Activated T-helper 1 cell treated with Interleukin-2 at 50 U/mL for 16 hours (primary cell): Measurements from ENCODE around the gene RMDN2.
"Not testable (repeated sequence)": the region's sequence is repeated elsewhere in the genome, so short reads cannot be mapped to it uniquely, and the experiment has no call there.

ENCODE experiments used
- DNase-seq: peaks from one replicate; pipeline ENCODE4 v3.0.0-alpha.2; 2020; ENCODE audit warnings: low read depth

The RMDN2 gene

DNA sequence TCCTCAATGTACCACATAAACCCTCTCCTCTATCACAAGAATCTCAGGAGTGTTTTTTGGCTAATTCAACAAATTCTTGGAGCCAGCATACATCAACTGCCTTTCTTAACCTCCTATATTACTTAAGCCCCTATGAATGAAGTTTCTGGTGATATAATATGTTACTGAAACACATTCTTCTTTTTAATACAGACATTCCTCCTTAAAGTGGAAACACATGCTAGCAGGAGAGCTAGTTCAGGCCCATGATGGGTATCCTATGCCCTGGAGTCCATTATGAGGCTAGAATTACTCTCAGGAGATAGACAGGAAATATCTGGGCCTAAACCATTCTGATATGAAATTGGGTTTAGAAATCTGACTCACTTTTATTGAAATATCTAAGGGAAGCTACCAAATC is 26.6 kb upstream of the RMDN2 start:
- no peak for DNase-seq

DNA sequence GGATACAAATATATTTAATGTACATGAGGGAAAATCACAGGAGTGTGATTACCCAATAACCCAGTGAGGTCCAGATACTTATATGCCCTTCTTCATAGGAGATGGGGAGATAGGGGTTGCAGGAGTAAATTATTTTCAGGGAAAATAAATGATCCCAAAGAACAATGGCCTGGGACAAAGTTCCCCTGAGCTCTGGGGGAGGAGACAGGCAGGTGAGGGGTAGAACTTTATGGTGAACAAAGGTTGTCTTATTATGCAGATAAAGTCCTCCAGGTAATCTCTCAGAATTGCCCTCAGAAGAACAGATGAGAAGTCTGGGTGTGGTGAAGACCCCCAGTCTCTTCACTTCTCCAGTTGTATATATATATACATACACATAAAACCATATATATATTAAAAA is 22.1 kb upstream of the RMDN2 start:
- DNase-seq: no peak

DNA sequence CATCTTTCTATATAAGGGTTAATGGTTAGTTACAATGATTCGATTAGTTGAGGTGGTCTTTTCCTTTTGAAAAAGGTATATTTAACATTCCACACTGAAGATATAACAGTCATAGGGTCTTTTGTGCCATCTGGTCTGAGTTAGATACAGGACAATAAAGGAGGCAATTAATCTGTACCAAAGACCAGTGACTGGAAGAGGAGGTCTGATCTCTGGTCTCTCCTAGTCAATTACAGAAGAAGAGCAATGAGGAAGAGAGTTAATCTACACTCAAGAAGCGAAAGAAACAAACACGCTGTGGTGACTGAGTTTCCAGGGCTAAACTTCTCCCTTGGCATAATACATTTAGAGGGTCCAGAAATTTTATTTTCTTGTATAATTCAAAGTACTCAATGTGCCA is 20.7 kb upstream of the RMDN2 start:
- DNase-seq: no peak

DNA sequence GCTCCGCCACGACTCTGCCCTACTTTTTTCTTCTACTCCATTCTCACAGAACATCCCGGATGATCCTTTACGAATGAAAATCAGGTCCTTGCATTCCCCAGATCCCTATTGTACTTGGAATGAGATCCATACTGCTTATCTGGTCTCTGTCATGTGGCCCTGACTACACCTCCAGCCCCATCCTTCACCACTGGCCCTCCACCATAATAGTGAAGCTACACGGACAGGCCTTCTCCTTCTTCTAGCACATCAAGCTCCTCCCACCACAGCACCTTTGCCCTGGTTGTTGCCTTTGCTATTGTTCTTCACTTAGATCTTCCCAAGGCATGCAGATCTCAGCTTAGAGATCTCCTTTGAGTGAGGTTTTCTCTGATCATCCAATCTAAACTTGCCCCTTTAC is 20.1 kb upstream of the RMDN2 start:
- DNase-seq: no peak

DNA sequence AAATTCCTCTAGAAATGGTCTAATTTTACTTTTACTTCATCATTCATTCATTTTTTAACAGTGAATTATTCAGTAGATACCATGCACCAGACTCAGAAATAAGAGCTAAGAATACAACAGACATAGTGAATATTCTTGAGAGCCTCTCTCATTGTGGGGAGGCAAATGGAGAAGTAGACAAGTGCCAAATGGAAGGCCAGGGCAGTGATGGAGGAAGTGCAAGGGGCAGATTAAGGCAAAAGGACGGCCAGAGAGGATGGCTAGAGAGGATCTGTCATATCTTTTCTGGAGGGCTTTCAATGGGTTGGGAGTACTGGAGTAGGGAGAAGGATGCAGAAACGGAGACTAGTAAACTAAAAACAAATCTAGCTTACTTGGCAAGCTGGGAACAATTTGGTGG is 19.0 kb upstream of the RMDN2 start:
- no peak for DNase-seq

DNA sequence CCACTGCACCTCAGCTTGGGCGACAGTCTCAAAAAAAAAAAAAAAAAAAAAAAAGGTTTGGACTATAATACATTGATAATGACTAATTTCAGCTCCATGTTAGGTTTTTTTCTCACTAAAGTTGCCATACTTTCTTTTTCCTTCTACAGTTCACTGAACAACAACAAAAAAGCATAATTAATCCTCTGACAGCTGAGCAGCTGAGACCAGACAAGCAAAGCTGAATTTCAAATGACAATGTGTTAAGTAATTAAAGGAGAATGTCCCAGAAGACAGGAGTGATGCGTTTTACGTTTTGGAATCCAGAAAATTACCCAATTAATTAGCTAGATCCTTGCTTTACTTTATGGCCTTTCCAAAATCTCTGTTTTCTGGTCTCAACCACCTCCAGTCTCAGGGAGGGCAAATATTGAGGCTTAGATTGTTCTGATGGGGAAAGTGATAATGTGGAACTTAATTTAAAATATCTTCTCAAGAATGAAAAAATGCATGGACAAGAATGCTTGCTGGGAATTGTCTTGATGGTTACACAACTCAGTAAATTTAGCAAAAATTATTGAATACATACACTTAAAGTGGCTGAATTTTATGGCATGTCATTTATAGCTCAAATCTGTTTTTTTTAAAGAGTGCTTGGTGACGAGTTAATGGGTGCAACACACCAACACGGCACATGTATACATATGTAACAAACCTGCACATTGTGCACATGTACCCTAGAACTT is 17.4 kb upstream of the RMDN2 start:
- DNase-seq: no peak

DNA sequence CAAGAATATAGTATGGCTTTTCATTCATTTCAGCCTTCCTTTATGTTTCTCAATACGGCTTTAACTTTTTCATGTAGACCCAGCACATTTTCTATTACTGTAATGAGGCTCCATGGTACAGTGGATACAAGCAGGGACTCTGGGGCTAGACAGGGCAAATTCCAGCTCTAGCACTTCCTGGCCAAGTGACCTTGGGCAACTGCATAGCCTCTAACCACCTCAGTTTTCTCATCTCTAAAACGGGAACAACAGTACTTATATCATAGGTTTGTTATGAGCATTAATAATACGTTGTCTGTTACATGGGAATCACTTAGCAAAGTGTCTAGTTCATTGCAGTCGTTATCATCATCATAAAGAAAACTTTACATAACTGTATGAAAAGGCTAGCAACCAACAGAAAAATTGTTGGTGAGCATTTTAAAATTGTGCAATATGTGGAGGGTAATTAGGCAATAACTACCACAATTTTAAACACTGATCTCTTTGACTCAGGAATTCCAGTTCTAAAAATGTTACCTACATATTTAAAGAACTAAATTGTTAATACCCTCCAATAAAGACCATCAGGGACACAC is 13.7 kb upstream of the RMDN2 start:
- no peak for DNase-seq

DNA sequence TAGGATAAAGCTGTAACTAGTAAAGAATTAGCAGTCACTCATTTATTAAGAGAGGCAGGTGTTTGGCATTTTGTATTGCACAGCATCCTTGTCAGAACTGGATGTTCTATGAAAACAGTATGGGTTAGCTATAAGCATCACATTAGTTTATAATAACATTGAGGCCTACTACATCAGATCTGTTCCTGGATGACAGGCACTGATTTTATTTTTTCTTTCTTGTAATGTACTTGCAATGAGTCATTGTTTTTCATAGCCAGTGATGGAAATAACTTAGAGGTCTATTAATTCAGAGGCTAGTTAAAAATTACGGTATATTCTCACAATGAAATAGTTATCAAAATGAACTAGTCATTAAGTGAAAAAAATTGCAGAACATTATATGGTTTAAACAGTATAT is 13.0 kb upstream of the RMDN2 start:
- no peak for DNase-seq

DNA sequence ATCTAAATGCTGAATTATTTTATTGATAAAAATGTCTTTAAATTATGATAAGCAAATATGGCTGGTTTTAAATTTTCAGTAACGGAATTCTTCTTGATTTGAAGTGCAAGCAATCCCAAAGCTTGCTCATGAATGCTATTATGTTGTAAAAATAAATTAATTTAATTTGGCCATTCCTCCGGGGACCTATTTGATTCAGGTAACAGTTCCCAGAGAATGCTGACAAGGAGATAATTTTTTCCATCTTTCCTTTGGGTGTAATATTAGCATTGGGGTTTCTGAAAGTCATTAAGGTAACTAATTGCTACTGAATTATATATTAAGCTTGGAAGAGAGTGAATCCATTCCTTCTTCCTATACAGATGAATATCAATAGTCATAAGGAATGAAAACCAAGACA is 12.5 kb upstream of the RMDN2 start:
- no peak for DNase-seq

DNA sequence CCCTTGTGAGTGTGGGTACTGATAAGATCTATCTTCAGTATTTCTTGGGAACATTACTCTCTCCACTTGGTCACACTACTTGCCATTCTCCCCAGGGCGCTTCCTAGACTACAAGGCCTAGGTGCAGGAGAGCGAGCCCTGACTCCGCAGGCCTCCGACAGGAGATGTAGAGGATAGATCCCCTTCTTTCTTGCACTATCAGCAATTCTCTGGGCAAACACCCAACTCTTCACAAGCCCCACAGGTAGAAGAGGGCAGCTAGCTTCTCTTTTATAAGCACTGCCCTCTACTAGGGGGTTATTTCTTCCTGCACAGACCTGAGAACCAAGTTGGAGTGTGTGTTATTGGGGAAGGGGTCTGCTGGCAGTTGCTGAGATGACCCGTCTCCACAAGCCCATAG is 10.7 kb upstream of the RMDN2 start:
- no peak for DNase-seq

DNA sequence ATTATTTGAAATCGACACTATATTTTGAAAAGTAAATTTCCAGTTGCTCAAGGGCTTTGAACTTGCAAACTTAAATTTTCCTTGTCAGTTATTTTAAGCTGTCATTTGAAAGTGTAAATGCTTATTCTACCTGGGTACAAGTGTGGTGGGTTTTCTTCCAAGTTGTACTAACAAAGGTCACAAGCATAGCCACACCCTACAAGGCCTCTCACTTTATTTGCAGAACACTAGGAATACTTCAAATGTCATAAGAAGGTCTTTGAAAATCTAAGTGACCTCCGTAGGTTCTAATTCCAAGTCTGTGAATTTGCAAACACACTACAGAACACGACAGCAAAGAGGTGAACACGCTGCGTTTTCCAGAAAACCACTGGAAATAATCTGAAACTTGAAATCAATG is 9.3 kb upstream of the RMDN2 start:
- DNase-seq: no peak

DNA sequence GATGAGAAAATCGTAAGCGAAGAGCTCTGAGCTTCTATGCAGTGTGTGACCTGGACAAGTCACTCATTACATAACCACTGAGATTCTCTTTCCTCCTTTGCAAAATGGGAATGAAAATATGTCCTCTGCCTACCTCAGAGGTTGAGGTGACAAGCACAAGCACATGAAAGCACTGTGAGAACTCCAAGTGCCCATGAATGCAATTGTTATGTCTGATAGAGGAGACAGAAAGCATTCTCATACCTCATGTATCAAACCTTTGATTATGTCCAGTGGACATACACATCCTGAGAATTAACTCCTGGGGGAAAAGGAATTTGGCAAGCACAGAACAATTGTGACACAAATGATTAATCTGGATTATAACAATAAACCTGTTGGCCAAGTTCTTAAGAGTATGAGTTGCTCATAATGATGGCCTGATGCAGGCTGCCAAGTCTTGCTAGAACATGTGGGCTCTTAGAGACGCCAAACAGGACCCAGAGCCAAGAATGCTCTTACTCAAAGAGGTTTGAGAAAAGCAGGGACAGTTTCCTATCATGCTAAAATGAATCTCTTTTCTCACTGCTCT is 8.5 kb upstream of the RMDN2 start:
- no peak for DNase-seq

DNA sequence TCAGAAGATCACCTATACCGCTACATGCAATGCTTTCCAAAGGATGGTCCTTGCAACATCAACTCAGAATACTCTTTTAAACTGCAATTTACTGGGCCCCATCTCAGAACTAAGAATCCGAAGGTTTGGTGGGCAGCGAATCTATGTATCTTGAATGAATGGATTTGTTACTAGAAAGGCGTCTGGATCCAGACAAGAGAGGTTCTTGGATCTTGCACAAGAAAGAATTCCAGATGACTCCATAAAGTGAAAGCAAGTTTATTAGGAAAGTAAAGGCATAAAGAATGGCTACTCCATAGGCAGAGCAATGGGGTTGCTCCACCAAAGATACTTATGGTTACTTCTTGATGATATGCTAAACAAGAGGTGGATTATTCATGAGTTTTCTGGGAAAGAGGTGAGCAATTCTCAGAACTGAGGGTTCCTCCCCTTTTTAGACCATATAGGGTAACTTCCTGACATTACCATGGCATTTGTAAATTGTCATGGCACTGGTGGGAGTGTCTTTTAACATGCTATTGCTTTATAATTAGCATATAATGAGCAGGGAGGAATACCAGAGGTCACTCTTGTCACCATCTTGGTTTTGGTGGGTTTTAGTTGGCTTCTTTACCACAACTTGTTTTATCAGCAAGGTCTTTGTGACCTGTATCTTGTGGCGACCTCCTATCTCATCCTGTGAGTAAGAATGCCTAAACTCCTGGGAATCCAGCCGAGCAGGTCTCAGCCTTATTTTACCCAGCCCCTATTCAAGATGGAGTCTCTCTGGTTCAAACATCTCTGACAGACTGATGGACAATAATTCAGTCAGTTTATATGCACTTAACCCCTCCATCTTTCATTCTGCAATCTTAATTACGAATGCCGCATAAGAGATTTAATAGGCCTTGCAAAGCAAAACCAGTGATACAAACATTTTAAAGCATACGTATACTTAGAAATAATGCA is 7.5 kb upstream of the RMDN2 start:
- no peak for DNase-seq

DNA sequence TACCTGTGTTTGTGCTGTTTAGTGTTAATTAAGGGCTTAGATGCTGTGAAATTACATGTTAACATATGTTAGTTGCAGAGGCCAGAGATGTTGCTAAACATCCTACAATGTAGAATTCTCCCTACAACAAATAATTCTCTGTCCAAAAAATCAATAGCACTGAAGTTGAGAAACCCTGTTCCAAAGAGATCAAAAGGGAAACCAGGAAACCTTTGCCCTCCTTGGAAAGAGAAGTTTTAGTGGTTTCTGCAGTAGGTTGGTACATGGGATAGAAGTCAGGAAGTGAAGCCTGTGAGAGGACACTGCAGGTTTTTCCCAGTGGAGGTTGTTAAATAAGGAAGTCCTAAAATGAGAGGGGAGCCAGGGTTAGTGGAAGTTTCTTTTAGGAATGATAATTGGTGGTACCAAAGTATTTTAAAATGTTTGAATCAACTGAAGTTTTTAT is 6.3 kb upstream of the RMDN2 start:
- no peak for DNase-seq

DNA sequence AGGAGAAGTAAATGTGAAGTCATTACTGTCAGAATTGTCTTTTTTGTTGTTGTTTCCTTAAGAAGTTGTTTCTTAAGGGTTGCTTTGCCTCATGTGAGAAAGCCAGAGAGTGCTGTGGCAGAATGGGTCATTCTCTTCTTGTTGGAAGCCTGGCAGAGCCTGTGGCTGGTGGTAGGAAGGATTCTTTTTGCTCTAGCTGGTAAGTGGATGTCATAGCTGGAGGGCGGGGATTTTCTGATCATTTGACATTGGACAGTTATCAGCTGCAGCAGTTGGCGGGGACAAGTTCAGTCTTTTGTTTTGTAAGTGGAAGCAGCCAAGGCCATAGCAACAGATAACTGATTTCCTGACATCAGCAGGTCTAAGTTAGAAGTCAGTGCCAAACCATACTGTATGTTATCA is 5.5 kb upstream of the RMDN2 start:
- DNase-seq: no peak

DNA sequence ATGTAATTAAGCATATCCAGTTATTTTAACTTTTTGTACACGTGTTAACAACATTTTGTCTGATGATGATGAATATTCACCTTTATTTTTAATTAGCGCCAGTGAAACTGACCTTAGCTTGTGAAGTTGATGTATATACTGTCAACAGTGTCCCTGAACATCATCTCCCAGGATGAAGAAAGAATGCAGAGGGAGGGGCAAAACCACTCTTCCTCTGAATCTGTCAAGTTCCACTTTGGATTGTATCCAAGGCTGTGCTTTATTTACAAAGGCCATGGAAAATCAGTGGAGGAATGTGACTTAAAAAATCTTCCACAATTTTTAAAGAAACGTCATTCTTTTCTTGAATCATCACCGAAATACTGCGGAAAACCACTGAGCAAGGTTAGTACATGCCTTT is 4.5 kb upstream of the RMDN2 start:
- no peak for DNase-seq

DNA sequence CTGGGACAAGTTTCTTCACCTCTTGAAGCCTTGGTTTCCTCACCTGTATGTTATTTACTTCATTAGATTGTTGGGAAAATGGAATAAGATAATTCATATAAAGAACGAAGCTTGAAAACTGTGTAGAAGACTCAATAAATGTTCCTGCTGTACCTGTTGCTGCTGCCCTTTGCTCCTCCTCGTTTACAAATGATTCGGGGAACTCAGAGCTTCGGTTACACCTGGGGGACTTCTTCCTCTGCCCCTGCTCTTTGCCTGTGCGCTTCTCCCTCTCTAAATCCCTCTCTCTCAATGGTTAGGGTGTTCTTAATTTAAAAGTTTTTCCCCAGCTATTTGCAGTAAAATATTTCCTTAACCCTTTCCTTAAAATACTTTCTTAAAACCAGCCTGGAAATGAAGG is 3.3 kb upstream of the RMDN2 start:
- DNase-seq: no peak

DNA sequence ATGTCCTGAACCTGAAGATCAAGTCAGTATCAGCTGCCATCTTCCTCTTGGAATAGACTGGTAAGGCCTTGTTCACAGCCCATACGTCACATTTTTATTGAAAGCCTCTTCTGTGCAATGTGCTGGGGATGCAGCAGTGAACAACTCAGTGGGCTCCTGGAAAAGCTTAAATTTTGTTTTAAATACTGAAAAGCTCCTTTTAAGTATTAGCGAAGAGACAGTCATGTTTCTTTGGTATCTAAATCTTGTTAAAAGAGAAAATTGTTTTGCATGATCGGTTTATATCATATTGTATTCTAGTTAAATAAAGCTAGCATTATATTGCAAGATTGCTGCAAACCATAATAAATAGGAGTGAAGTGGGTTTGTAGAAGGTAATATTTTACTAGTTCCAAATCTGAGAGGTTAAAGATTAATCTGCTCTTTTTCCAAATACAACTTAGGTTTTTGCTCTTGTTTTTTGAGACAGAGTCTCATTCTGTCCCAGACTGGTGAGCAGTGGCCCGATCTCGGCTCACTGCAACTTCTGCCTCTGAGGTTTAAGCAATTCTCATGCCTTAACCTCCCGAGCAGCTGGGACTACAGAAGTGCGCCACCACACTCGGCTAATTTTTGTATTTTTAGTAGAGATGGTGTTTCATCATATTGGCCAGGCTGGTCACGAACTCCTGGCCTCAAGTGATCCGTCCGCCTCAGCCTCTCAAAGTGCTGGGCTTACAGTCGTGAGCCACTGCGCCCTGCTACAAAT is 1.6 kb upstream of the RMDN2 start:
- DNase-seq: no peak

DNA sequence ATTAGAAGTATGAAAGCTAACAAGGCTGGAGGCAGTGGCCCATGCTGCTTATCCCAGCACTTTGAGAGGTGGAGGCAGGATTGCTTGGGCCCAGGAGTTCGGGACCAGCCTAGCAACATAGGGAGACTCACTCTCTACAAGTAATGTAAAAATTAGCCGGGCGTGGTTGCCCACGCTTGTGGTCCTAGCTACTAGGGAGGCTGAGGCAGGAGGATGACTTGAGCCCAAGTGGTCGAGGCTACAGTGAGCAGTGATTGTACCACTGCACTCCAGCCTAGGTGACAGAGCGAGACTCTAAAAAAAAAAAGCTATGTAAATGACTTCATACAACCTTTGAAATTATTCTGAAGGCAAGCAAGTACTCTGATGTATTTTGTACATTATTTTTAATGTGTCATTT is 1.5 kb downstream of the RMDN2 start:
- DNase-seq: no peak

DNA sequence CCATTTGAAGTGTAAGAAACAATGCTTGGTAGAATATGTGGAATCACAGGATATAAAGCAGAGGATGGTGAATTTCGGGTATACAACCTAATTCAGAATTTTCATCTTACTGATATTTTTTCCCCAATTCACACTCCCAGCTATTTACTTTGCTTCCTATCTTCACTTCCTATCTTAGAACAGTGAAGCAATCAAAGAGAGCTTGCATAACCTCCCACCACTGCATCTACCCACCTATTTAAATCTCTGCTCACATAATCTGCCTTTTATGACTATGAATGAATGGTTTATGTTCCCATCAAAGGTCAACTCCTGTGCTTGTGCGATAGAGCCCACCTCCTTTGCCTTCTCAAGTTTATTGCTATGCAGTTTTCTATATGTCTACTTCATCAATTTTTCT is 3.3 kb downstream of the RMDN2 start:
- DNase-seq: no peak

DNA sequence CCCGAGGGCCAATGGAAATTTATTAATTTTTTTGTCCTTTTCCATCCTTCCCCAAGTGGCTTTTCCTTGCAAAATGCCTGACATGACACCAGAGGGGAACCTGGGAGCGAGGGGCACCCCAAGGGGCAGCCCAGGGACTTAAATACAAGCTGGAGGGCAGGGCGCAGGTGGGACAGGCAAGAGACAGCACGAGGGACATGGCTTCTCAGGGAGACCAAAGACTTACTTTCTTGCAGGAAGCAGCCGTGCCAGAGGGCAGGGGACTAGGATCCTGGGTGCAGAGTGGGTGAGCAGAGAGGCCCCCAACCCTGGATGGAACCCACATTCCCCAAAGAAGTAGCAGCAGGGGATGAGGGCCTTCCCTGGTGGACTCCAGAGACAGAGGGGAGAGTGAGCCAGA is 5.3 kb downstream of the RMDN2 start:
- not testable (repeated sequence) for DNase-seq

DNA sequence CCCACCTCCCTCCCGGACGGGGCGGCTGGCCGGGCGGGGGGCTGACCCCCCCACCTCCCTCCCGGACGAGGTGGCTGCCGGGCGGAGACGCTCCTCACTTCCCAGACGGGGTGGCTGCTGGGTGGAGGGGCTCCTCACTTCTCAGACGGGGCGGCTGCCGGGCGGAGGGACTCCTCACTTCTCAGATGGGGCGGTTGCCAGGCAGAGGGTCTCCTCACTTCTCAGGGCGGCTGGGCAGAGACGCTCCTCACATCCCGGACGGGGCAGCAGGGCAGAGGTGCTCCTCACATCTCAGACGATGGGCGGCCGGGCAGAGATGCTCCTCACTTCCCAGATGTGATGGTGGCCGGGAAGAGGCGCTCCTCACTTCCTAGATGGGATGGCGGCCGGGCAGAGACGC is 7.8 kb downstream of the RMDN2 start:
- DNase-seq: not testable (repeated sequence)
